ENCODE data around the gene EIF3K. TPM values are rescaled to one million over a fixed set of nuclear protein-coding genes. Genes with fewer than 3 reads are reported as not detected.
A peak's percentile ranks its signal among the peaks of the same experiment; 100 is the strongest.

The EIF3K gene
- polyA plus RNA-seq, 1 donor (not counting 4 experiments of a cell fraction or from before 2014, with no cell fraction given), result 240 TPM

- Histone ChIP-seq H3K27ac (ENCODE audit: control insufficient read depth, insufficient read depth, low read length) (peak overlapping the region; percentile 96), H3K79me2 (ENCODE audit: control insufficient read depth, insufficient read depth, low read length) (peaks cover 91% of the 10 kb centered on the region), H3K9me3 (ENCODE audit: control insufficient read depth, low read depth, low read length) (no peaks in the 10 kb centered on the region), H3K27me3 (ENCODE audit: control insufficient read depth, extremely low read depth, insufficient read depth, low read length) (no peaks in the 10 kb centered on the region), H3K9me1 (ENCODE audit: control insufficient read depth, extremely low read depth, insufficient read depth, low read length) (peaks cover 2% of the 10 kb centered on the region), H3K9ac (ENCODE audit: control insufficient read depth, extremely low read depth, insufficient read depth, low read length) (peak overlapping the region; percentile 89), H3K4me3 (ENCODE audit: control insufficient read depth in 2 of 3, extremely low read depth in 1 of 3, insufficient read depth in 2 of 3, low read depth in 1 of 3, low read length in 3 of 3) (peak overlapping the region in 1 of 3 experiments; percentile 22), H4K20me1 (ENCODE audit: control insufficient read depth, extremely low read depth, insufficient read depth, low read length) (peaks cover 6% of the 10 kb centered on the region), H2AFZ (ENCODE audit: control insufficient read depth, low read length) (no peak overlapping the region), H3K36me3 (ENCODE audit: control insufficient read depth in 2 of 2, extremely low read depth in 1 of 2, insufficient read depth in 2 of 2, low read length in 2 of 2) (peaks cover 21 to 33% of the 10 kb centered on the region in 2 experiments), H3K4me2 (ENCODE audit: control insufficient read depth, extremely low read depth, insufficient read depth, low read depth, low read length) (peak overlapping the region; percentile 79), H3K4me1 (ENCODE audit: control insufficient read depth, extremely low read depth, insufficient read depth, low read length) (peaks cover 65% of the 10 kb centered on the region)
- TF ChIP-seq CTCF (optimal IDR thresholded peaks at IDR 0.05 in 1 of 3, IDR thresholded peaks at IDR 0.05 in 1 of 3, conservative IDR thresholded peaks at IDR 0.05 in 1 of 3; ENCODE audit: extremely low read depth in 1 of 3, insufficient read depth in 2 of 3, low read length in 3 of 3) (peak; percentile 7 to 19 (median 9)), EZH2 (IDR thresholded peaks at IDR 0.05; ENCODE audit: low read length) (no peak)
- no peak for FAIRE-seq
- dilution Hi-C loops (cut with MboI; ENCODE audit: extremely low pct_ligation_motif_present, low sequenced_read_pairs), result no loop called here
- no peak for DNase-seq (ENCODE audit: low read depth, low spot score)
These were observed 56.6 kb downstream of the EIF3K start for GRCh38 chr19:38675611-38676010.

- FAIRE-seq, result peak; percentile 56
- Histone ChIP-seq H3K4me1 (ENCODE audit: control insufficient read depth, extremely low read depth, insufficient read depth, low read length) (peaks cover 63% of the 10 kb centered on the region), H3K9me1 (ENCODE audit: control insufficient read depth, extremely low read depth, insufficient read depth, low read length) (peaks cover 2% of the 10 kb centered on the region), H4K20me1 (ENCODE audit: control insufficient read depth, extremely low read depth, insufficient read depth, low read length) (peaks cover 3% of the 10 kb centered on the region), H3K36me3 (ENCODE audit: control insufficient read depth in 2 of 2, extremely low read depth in 1 of 2, insufficient read depth in 2 of 2, low read length in 2 of 2) (peaks cover 21 to 30% of the 10 kb centered on the region in 2 experiments), H3K27ac (ENCODE audit: control insufficient read depth, insufficient read depth, low read length) (peak overlapping the region; percentile 96), H3K9ac (ENCODE audit: control insufficient read depth, extremely low read depth, insufficient read depth, low read length) (peak overlapping the region; percentile 89), H2AFZ (ENCODE audit: control insufficient read depth, low read length) (no peak overlapping the region), H3K9me3 (ENCODE audit: control insufficient read depth, low read depth, low read length) (no peaks in the 10 kb centered on the region), H3K4me3 (ENCODE audit: control insufficient read depth in 2 of 3, extremely low read depth in 1 of 3, insufficient read depth in 2 of 3, low read depth in 1 of 3, low read length in 3 of 3) (no peak overlapping the region), H3K4me2 (ENCODE audit: control insufficient read depth, extremely low read depth, insufficient read depth, low read depth, low read length) (peak overlapping the region; percentile 79), H3K79me2 (ENCODE audit: control insufficient read depth, insufficient read depth, low read length) (peaks cover 90% of the 10 kb centered on the region), H3K27me3 (ENCODE audit: control insufficient read depth, extremely low read depth, insufficient read depth, low read length) (no peaks in the 10 kb centered on the region)
- TF ChIP-seq CTCF (optimal IDR thresholded peaks at IDR 0.05 in 1 of 3, IDR thresholded peaks at IDR 0.05 in 1 of 3, conservative IDR thresholded peaks at IDR 0.05 in 1 of 3; ENCODE audit: extremely low read depth in 1 of 3, insufficient read depth in 2 of 3, low read length in 3 of 3) (no peak), EZH2 (IDR thresholded peaks at IDR 0.05; ENCODE audit: low read length) (no peak)
- dilution Hi-C loops (cut with MboI; ENCODE audit: extremely low pct_ligation_motif_present, low sequenced_read_pairs), result no loop called here
- DNase-seq (ENCODE audit: low read depth, low spot score), result no peak
These were observed 57.3 kb downstream of the EIF3K start for GRCh38 chr19:38676023-38676877.
